ENCODE data around the gene FAM53A. TPM values are rescaled to one million over a fixed set of nuclear protein-coding genes. Genes with fewer than 3 reads are reported as not detected.

FAM53A gene
- total RNA-seq, 3 donors from 2014 or later: 0.65 to 1.8 (median 1.4) TPM

DNA sequence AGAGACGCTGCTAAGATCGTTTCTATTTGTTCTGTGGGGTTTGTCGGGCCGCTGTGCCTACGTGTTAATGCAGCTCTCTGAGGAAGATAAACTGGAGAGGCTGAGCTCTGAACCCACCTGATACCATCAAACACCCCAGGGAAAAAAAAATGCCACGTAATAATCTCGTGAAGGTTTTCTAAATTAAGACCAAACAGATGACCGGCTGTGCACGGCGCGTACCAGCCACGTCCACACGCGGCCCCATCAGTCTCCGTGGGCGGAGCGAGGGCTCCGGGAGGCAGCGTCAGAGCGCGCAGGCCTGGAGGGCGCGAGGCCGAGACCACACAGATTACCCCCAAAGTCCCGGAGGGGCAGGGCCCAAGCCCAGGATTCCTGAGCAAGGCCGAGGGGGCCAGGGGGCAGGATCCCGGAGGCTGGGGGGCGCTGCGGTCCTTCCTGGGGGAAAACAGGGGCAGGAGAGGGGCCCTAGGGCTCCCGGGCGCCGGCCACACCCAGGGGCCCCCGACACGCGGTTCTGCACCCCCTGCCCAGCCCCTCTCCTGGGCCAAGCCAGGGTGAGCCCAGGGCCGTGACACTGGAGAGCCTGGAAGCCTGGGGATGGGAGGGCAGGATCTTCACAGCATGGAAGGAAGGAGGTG, 91.9 kb downstream of the FAM53A start:
- no peak overlapping the region for H3K4me3 ChIP-seq
- peak in 2 of 3 donors; percentile 4 to 15 for DNase-seq

DNA sequence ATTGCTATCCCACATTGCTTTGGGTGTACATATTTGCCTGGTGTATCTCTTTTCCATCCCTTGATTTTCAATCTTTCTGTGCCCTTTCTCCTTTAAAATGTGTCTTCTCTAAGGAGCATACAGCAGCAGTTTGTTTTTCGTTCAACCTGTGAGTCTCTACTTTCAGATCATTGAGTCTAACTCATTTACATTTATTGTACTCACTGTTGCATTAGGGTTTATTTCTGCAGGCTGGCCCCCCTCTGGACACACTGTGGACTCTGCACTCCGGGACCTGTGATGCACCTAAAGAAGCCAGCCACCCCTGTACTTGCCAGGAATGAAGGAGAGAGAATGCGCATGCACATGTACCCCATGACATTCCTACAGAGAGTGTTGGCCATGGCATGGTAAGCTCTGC, 93.0 kb downstream of the FAM53A start:
- Histone ChIP-seq H3K4me3 (no peak overlapping the region), H3K36me3 (ENCODE audit: low read depth) (no peaks in the 10 kb centered on the region), H3K4me1 (ENCODE audit: low read depth) (no peaks in the 10 kb centered on the region), H3K9me3 (peaks cover 8% of the 10 kb centered on the region)
- no peak for ATAC-seq
- TF ChIP-seq, protein P1, sequence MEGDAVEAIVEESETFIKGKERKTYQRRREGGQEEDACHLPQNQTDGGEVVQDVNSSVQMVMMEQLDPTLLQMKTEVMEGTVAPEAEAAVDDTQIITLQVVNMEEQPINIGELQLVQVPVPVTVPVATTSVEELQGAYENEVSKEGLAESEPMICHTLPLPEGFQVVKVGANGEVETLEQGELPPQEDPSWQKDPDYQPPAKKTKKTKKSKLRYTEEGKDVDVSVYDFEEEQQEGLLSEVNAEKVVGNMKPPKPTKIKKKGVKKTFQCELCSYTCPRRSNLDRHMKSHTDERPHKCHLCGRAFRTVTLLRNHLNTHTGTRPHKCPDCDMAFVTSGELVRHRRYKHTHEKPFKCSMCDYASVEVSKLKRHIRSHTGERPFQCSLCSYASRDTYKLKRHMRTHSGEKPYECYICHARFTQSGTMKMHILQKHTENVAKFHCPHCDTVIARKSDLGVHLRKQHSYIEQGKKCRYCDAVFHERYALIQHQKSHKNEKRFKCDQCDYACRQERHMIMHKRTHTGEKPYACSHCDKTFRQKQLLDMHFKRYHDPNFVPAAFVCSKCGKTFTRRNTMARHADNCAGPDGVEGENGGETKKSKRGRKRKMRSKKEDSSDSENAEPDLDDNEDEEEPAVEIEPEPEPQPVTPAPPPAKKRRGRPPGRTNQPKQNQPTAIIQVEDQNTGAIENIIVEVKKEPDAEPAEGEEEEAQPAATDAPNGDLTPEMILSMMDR (IDR thresholded peaks at IDR 0.05): no peak
- intact Hi-C loops (cut with DNase I, micrococcal nuclease): no loop called here
- DNase-seq: no peak

More for the DNA sequence above, 91.9 kb downstream of the FAM53A start:
- no peaks in the 10 kb centered on the region for H3K4me1 ChIP-seq (ENCODE audit: low read depth)
- intact Hi-C loops (cut with DNase I, micrococcal nuclease): no loop called here
- no peaks in the 10 kb centered on the region for H3K36me3 ChIP-seq (ENCODE audit: low read depth)
- H3K9me3 ChIP-seq: peaks cover 8% of the 10 kb centered on the region
- no peak for ATAC-seq
- TF ChIP-seq, protein P1 (IDR thresholded peaks at IDR 0.05): no peak

DNA sequence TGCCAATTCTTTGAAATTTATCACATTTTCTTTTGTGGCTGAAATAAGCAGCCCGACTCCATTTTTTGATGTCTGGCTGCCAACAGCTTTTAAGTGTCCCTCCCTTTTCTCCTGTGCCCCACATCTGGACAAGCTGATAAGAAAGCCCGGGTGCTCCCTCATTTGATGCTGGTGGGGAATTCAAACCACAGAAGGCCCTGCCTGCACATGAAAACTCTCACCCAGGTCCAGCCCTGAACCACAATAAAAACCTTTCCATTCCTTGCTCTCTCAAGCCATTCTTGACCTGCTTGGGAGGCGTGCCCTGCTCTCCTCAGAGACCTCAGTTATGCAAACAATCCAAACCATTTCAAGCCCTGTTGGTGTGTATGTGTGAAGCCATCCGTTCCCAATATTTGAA, 93.9 kb downstream of the FAM53A start:
- no peak for DNase-seq
- H3K9me3 ChIP-seq: peaks cover 8% of the 10 kb centered on the region
- TF ChIP-seq, protein P1 (IDR thresholded peaks at IDR 0.05): no peak
- intact Hi-C loops (cut with DNase I, micrococcal nuclease): no loop called here
- H3K4me1 ChIP-seq (ENCODE audit: low read depth): no peaks in the 10 kb centered on the region
- H3K4me3 ChIP-seq: no peak overlapping the region
- no peaks in the 10 kb centered on the region for H3K36me3 ChIP-seq (ENCODE audit: low read depth)
- ATAC-seq: no peak

Other genes with a start within 250 kb of the FAM53A start
- 10 to 100 TPM; 21.9 to 31.7 (median 30.6) TPM for gene SLBP, start 28.0 kb upstream of the FAM53A start, total RNA-seq
- 10 to 100 TPM; 43.7 to 57.0 (median 55.6) TPM for gene TMEM129, start 37.0 kb upstream of the FAM53A start, total RNA-seq
- 10 to 100 TPM; 12.0 to 30.2 (median 12.7) TPM for gene TACC3, start 37.2 kb upstream of the FAM53A start, total RNA-seq
- 10 to 100 TPM; 25.5 to 79.1 (median 31.2) TPM for gene FGFR3, start 109.0 kb upstream of the FAM53A start, total RNA-seq
- 100 to 1,000 TPM in 2 of 3 donors, 10 to 100 TPM in 1; 85.5 to 160 (median 133) TPM for gene LETM1, start 171.8 kb upstream of the FAM53A start, total RNA-seq
- 100 to 1,000 TPM in 1 of 3 donors, 10 to 100 TPM in 2; 82.8 to 114 (median 83.3) TPM for gene NSD2, start 187.1 kb upstream of the FAM53A start, total RNA-seq